Measurements from ENCODE around the gene NRP2. TPM values are rescaled to one million over a fixed set of nuclear protein-coding genes. Genes with fewer than 3 reads are reported as not detected.

Gene NRP2
- polyA plus RNA-seq, 1 experiment, result 114 TPM

GRCh38 chr2:205834796-205835195 is 152.5 kb downstream of the NRP2 start:
- no peak for DNase-seq (ENCODE audit: low read depth, low spot score)
- Histone ChIP-seq H3K27me3 (ENCODE audit: control insufficient read depth, insufficient read depth, low read length) (no peaks in the 10 kb centered on the region), H3K27ac (ENCODE audit: low read depth, low read length) (no peak overlapping the region), H3K9me3 (ENCODE audit: control insufficient read depth, insufficient read depth, low read length) (no peaks in the 10 kb centered on the region), H3K4me3 (ENCODE audit: low read depth, low read length) (no peak overlapping the region)
- POLR2A ChIA-PET, result interaction anchor here (1.3 kb wide), 1 partner anchor 14 kb away, joined by 3 read pairs; no protein-coding TSS in a partner anchor
- CTCF ChIA-PET, result interaction anchor here (0.5 kb wide), 1 partner anchor 640 kb away, joined by 3 read pairs; no protein-coding TSS in a partner anchor
- TF ChIP-seq CTCF (IDR thresholded peaks at IDR 0.05; ENCODE audit: low read depth, low read length), result no peak

- POLR2A ChIA-PET, result interaction anchor here (0.9 to 1.3 kb wide), 2 partner anchors 13 to 34 kb away, joined by 3 read pairs; no protein-coding TSS in a partner anchor
- CTCF ChIA-PET, result interaction anchor here (0.7 kb wide), 1 partner anchor 110 kb away, joined by 3 read pairs; no protein-coding TSS in a partner anchor
These were observed 153.0 kb downstream of the NRP2 start for GRCh38 chr2:205835251-205835791.

GRCh38 chr2:205835923-205836322 is 153.6 kb downstream of the NRP2 start:
- Histone ChIP-seq H3K27me3 (ENCODE audit: control insufficient read depth, insufficient read depth, low read length) (no peaks in the 10 kb centered on the region), H3K27ac (ENCODE audit: low read depth, low read length) (no peak overlapping the region), H3K9me3 (ENCODE audit: control insufficient read depth, insufficient read depth, low read length) (no peaks in the 10 kb centered on the region), H3K4me3 (ENCODE audit: low read depth, low read length) (no peak overlapping the region)
- ChIA-PET CTCF (no interaction called here), POLR2A (interaction anchor here (0.9 to 1.3 kb wide), 2 partner anchors 13 to 35 kb away, joined by 3 read pairs; no protein-coding TSS in a partner anchor)
- no peak for TF ChIP-seq CTCF (IDR thresholded peaks at IDR 0.05; ENCODE audit: low read depth, low read length)
- no peak for DNase-seq (ENCODE audit: low read depth, low spot score)

More at GRCh38 chr2:205835251-205835791, 153.0 kb downstream of the NRP2 start:
- DNase-seq (ENCODE audit: low read depth, low spot score), result no peak
- Histone ChIP-seq H3K27me3 (ENCODE audit: control insufficient read depth, insufficient read depth, low read length) (no peaks in the 10 kb centered on the region), H3K27ac (ENCODE audit: low read depth, low read length) (no peak overlapping the region), H3K4me3 (ENCODE audit: low read depth, low read length) (no peak overlapping the region), H3K9me3 (ENCODE audit: control insufficient read depth, insufficient read depth, low read length) (no peaks in the 10 kb centered on the region)
- no peak for TF ChIP-seq CTCF (IDR thresholded peaks at IDR 0.05; ENCODE audit: low read depth, low read length)

GRCh38 chr2:205836477-205837221 is 154.3 kb downstream of the NRP2 start:
- POLR2A ChIA-PET, result no interaction called here
- TF ChIP-seq CTCF (IDR thresholded peaks at IDR 0.05; ENCODE audit: low read depth, low read length), result no peak
- H3K27ac ChIP-seq (ENCODE audit: low read depth, low read length), result no peak overlapping the region
- no peaks in the 10 kb centered on the region for H3K27me3 ChIP-seq (ENCODE audit: control insufficient read depth, insufficient read depth, low read length)
- CTCF ChIA-PET, result no interaction called here
- H3K9me3 ChIP-seq (ENCODE audit: control insufficient read depth, insufficient read depth, low read length), result no peaks in the 10 kb centered on the region
- no peak for DNase-seq (ENCODE audit: low read depth, low spot score)
- H3K4me3 ChIP-seq (ENCODE audit: low read depth, low read length), result no peak overlapping the region

- POLR2A ChIA-PET, result no interaction called here
- no peak for TF ChIP-seq CTCF (IDR thresholded peaks at IDR 0.05; ENCODE audit: low read depth, low read length)
- Histone ChIP-seq H3K9me3 (ENCODE audit: control insufficient read depth, insufficient read depth, low read length) (no peaks in the 10 kb centered on the region), H3K4me3 (ENCODE audit: low read depth, low read length) (no peak overlapping the region), H3K27ac (ENCODE audit: low read depth, low read length) (no peak overlapping the region), H3K27me3 (ENCODE audit: control insufficient read depth, insufficient read depth, low read length) (no peaks in the 10 kb centered on the region)
- CTCF ChIA-PET, result no interaction called here
- no peak for DNase-seq (ENCODE audit: low read depth, low spot score)
These were observed 155.4 kb downstream of the NRP2 start for GRCh38 chr2:205837663-205838062.

All from AG04450 (cell line).